Stimulated activated CD4-positive, alpha-beta T cell treated with anti-CD3 and anti-CD28 coated beads, Interleukin-4, amount 100 ng/mL, for 1 hour (primary cell): ENCODE results near the gene PHC2.
"Not testable (repeated sequence)": the region's sequence is repeated elsewhere in the genome, so short reads cannot be mapped to it uniquely, and the experiment has no call there.

Source experiments
- DNase-seq: peaks from one replicate; pipeline ENCODE4 v3.0.0-alpha.2; 2020

PHC2 gene

DNA sequence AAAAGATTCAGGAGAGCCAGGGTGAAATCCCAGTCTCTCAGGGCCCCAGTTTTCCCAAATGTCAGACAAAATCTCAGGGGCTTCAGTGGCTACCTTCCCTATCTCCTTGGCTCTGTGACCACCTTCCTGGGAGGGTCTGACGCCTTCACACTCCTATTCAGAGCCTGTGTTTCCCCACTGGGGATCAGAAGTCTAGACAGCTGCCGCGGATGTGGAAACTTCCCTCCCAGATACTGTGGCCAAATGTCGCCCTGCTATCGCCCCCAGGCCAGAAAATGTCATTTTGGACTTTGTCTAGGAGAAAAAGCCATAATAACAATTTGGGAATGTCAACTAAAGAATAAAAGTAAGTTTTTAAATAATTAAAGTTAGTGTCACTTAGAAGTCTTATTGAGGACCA, 125.9 kb downstream of the PHC2 start:
- DNase-seq = no peak

DNA sequence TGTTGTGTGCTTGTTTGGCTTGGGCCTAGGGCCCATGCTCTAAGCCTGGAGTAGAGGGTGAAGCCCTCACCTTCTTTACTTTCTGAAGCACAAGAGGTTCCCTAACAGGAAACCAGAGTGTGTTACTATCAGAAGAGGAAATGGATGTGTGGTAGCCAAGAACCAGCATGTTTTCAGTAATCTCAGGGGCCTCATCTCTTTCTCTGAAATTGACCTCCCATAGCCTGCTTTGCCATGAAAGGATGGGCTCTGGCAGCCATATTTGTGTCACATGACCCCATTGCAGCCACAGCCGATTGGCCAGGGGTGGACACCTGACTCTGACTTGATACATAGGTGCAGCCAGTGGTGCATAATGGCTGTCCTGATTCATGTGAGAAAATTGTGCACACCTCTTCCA, 128.6 kb downstream of the PHC2 start:
- no peak for DNase-seq

DNA sequence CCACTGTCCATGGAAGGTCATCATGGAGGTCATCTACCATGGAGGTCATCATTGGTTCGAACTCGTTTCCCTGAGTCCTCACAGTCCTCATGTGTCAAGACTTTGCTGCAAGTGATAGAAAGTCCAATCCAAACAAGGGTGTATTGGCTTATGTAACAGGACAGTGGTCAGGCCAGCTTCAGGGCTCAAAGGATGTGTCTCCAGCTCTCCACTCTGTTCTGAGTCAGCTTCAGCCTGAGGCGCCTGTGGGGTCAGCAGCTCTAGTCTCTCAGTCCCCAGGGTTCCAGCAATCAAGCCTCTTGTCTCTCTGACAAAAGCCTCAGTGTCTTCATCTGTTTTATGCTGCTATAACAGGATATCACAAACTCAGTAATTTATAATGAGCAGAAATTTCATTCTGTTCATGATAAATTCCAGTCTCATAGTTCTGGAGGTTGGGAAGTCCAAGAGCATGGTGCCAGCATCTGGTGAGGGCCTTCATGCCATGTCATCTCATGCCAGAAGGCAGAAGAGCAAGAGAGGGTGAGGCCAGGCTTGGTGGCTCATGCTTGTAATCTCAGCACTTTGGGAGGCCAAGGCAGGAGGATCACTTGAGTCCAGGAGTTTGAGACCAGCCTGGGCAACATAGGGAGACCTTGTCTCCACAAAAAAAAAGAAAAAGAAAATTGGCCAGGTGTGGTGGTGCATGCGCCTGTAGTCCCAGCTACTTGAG, 129.5 kb downstream of the PHC2 start:
- DNase-seq = no peak

DNA sequence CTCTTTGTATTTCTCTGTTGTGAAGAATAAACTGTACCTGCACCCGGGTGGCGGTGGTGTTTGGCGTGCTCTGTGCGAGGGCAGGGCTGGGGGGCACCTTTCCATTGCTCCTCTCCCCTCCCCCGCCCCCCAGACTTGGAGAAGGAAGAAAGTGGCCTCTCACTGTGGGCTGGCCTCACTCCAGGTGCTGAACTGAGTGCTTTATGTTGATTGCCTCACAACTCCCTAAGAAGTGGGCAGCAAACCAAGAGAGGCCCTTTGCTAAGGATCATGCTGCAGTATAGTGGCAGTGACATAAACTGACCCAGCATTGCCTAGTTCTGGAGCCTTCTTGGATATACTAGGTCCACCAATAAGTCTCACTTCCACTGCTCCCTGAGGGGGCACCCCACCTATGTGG, 130.2 kb downstream of the PHC2 start:
- no peak for DNase-seq

DNA sequence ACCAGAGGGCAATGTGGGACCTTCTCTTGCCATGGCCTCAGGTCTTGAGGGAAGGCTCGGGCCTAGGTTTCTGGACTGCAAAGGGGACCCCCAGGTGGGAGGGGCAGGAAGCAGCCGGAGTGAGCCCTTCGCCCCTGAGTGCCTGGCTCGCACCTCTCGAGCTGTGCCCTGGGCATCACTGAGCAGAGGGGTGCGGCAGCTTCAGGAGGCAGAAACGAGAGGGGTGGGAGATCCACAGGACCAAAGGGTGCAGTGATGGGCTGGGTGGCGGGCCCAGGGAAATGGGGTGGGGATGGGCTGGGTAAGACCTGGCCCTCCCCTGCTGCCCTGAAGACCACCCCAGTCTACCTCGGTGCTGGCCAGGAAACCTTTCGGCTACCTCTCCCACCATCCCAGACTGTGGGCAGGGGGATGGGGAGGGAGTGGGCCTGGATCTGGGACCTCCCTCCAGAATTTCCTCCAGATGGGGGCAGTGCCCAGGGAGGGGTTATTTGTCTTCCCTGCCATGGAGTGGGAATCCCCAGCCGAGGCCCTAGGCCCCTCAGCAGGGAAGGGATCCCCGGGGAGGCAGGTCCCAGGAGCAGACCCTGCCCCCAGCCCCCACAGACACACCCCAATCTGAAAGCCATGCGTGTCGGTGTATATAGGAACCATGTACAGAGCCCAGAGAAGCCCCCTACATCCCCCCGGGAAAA, 131.3 kb downstream of the PHC2 start:
- no peak for DNase-seq

DNA sequence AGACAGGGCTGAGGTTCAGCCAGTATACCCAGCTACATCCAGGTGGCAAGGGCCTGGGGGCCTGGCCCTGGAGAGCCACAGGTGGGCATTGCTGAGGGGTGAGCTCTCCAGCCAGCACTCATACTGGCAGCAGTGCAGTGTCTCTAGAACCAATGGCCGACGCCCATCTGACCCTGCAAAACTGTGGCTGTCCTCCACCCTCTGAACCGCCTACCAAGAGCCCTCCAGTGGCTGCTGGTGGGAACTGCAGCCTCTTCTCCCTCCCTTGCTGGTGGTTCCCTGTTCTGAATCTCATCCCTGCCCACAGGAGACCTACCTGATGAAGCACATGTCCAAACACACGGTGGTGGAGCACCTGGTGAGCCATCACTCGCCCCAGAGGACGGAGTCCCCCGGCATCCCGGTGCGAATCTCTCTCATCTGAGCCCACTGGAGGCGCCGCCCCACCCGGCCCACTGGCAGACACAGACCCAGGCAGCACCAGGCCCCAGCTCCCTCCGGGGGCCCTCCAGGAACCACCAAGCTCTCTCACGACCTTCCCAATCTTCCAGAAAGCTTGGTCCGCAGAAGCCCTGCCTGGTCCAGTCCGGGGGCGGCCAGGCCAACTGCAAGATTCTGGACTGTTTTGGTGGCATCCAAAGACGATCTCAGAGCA, 132.1 kb downstream of the PHC2 start:
- DNase-seq = peak; percentile 62

DNA sequence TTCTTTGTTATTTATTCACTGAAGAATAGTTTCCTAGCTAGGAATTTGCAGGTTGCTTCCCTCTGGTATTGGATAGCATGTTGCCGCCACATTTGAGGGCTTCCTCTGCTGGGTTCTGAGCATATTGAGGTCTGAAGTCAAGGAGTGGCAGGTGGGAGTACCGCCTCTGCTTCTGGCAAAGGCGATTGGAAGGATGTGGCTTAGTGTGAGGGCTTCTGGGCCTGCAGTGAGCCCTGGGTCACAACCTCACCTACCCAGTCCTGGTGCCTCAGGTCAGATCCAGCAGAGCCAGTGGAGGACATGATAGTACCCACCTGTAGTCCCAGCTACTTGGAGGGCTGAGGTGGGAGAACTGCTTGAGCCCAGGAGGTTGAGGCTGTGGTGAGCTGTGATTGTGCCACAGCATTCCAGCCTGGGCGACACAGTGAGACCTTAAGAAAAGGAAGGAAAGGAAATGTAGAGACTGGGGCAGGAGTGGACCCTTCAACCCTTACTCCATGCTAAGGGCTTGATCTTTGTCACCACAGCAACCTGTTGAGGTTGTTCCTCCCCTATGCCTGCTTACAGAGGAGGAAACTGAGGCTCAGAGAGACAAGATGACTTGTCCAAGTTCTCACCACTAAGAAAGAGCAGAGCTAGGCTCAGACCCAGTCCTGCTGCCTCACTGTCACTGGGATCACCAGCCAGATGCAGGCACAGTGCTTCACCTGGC, 132.8 kb downstream of the PHC2 start:
- DNase-seq = no peak

DNA sequence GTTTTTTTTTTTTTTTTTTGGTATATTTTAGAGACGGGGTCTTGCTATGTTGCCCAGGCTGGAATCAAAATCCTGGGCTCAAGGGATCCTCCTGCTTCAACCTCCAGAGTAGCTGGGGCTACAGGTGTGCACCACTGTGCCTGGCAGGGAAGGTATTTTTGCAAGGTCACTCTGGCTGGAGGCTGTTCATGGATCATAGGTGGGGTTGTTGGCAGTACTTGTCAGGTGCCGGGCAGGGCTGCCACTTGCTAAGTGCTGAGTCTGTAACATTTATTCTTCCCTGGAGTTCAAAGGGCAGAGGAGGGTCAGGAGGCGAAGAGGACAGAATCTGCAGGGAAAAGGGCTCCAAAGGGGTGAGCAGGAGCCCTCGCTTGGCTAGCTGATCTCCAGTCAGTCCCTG, 134.1 kb downstream of the PHC2 start:
- no peak for DNase-seq

DNA sequence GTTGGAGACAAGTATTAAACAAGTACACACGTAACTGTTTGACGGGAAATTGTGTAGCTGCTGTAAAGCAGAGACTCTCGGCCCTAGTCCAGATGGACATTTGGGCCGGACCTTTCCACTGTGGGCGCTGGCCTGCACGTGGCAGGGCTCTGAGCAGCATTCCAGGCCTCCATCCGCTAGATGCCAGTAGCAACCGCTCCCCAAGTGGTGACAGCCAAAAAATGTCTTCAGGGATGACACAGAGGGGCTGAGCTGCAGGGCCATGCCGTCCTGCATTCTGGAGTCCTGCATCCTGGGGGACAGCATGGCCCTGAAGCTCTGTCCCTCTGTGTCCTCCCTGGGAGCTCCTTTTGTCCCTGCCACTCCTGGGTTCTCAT, 134.8 kb downstream of the PHC2 start:
- DNase-seq = no peak

DNA sequence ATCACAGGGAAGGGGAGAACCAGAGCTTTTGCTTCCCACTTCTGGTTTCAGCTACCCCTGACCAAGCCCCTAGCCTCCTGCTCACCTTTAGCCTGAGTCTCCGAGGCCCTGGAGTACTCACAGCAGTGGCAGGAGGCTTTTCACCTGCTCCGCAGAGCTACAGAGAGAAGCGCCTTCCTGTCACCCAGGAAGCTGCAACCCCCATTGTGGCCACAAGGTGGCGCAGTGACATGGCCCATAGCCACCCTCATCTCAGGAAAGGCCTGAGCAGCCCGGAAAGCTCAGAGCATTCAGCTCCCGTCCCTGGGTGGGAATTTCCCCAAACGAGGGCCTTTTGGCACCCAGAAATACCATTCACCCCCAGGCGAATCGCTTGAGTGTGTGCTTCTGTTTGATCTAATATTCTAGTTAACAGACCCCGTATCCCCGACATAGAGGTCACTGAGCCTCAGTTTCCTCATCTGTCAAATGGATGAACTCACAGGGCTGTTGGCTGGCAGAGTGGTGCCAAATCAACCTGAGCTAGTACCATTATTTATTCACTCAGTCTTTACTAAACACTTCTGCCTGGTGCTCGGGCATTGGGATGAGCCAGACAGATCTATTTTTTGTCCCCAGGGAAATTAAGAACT, 135.3 kb downstream of the PHC2 start:
- DNase-seq = peak; percentile 87

DNA sequence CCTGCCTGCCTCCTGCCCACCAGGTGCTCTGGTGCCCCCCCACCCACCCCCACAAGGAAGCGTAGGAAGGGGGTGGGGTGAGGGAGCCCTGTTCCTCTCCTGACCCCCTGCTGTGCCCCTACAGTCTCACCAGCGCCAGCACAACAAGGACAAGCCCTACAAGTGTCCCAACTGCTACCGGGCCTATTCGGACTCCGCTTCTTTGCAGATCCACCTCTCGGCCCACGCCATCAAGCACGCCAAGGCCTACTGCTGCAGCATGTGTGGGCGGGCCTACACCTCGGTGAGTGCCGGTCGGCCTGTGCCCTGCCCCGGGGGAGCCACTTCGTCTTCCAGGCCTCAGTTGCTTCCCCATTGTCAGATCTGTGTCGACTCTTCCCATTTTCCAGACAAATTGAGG, 135.9 kb downstream of the PHC2 start:
- DNase-seq = no peak

DNA sequence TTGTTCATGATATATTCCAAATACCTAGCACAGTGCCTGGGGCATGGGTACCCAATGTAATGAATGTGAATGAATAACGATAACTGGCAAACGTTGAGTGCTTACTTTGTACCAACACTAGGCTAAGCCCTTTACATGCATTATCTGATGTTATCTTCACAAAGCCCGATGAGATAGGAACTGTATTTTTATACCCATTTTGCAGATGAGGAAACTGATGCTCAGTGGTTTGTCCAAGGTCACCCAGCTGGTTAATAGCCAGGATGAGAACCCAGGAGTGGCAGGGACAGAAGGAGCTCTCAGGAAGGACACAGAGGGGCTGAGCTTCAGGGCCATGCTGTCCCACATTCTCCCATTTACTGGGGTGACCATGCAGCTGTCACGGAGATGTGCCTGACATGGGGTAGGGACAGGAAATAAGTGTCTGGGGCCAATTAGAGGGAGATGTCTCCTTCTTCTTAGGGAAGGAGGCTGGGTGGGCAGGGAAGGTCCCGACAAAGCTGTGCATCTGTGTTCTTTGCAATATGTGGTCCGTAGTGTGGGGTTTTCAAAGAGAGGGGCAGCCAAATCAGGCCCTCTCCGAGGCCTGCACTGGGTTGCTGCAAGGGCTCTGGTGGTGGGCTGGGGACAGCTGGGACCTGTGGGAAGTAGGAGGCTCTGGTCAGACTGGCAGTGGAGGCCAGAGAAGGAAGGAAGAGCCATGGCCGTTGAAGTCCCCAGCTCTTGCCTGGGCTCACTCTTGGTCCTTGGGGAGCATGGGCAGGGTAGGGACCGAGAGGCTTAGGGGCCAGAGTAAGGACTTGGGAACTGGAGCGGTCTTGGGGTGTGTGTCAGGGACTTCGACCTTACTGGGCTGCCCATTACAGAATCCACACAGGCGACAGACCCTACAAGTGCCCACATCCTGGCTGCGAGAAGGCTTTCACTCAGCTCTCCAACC, 136.6 kb downstream of the PHC2 start:
- no peak for DNase-seq

DNA sequence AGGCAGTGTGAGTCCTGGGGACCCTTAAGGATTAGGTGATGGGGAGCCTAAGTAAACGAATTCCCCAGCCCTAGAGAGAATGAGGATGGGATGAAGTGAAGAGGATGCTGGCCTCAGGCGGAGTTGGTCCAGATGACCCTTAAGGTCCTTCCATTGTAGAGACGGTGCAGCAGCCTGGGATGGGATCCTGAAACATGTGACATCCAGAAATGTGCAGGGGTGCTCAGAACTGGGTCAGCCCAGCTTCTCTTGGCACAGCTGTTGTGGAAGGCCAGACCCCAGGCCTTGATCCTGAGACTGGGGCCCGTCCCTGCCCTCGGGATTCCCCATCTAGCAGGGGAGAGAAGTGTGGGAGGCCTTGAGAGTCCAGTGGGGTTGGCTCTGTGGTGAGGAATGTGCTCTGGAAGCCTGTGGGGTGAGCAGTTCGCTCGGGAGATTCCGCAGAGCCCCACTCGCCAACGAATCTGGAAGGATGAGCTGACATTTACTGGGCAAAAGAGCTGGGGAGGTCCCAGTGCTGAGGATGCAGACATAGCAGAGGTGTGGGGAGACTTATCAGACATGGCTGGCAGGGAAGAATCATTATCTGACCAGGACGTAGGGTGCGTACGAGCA, 138.1 kb downstream of the PHC2 start:
- no peak for DNase-seq

DNA sequence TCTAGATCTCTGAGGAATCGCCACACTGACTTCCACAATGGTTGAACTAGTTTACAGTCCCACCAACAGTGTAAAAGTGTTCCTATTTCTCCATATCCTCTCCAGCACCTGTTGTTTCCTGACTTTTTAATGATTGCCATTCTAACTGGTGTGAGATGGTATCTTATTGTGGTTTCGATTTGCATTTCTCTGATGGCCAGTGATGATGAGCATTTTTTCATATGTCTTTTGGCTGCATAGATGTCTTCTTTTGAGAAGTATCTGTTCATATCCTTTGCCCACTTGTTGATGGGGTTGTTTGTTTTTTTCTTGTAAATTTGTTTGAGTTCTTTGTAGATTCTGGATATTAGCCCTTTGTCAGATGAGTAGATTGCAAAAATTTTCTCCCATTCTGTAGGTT, 140.3 kb downstream of the PHC2 start:
- not testable (repeated sequence) for DNase-seq

DNA sequence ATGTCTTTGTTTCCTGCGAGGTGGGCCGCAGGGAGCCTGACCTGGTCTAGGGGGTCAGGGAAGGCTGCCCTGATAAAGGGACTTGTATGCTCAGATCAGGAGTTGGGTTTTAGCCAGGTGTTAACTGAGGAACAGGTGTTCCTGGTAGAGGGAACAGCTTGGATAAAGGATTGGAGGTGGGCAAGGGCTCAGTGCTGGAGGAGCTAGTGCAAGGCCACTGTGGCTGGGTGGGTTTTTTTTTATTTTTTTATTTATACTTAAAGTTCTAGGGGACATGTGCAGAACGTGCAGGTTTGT, 141.1 kb downstream of the PHC2 start:
- no peak for DNase-seq

DNA sequence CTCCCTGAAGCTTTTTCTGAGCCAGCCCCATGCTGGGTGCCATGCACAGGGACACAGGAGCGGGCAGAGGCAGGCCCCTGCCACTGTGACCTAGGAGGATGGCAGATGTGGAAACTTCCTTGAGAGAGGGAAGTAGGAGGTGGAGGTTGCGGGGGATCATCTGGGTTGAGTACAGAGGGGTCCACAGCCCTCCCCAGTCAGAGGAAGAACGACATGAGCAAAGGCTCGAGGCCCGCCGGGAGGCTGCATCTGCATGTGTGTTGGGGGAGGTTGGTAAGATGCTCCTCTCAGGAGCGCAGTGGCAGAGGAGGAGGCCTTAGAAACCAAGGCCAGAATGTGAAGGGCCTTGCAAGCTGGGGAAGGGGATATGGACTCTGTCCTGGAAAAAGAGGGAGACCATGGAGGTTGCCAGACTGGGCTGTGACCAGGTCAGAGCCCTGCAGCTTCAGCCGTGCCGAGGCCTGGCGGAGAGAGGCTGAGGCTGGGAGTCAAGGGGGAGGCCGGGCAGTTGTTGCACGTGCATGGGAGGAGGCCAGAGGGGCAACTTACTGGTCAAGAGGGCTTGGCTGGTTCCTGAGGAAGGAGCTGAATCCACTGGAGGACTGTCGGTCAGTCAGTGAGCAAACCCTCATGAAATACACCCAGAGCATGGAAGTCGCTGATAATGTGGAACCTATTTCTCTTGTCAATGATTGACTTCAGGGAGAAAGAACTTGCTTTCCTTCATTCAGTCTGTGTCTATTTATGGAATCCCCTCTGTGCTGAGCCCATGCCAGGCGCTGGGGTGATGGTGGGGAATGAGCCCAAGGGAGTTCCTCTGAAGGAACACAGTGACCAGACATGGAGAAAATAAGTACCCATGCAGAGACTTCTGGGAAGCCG, 141.7 kb downstream of the PHC2 start:
- no peak for DNase-seq

DNA sequence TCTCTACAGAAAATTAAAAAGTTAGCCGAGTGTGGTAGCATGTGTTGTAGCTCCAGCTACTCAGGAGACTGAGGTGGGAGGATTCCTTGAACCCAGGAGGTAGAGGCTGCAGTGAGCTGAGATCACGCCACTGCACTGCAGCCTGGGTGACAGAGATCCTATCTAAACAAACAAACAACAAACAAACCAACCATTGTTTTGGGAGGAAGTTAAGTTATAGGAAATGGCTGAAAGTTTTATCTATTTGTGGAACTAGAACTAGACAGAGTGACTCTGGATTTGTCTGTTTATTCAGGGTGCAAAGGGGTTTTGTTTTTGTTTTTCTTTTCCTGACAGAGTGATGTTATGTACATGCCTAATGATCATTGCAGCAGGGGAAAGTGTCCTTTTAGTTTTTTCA, 143.6 kb downstream of the PHC2 start:
- DNase-seq = no peak

DNA sequence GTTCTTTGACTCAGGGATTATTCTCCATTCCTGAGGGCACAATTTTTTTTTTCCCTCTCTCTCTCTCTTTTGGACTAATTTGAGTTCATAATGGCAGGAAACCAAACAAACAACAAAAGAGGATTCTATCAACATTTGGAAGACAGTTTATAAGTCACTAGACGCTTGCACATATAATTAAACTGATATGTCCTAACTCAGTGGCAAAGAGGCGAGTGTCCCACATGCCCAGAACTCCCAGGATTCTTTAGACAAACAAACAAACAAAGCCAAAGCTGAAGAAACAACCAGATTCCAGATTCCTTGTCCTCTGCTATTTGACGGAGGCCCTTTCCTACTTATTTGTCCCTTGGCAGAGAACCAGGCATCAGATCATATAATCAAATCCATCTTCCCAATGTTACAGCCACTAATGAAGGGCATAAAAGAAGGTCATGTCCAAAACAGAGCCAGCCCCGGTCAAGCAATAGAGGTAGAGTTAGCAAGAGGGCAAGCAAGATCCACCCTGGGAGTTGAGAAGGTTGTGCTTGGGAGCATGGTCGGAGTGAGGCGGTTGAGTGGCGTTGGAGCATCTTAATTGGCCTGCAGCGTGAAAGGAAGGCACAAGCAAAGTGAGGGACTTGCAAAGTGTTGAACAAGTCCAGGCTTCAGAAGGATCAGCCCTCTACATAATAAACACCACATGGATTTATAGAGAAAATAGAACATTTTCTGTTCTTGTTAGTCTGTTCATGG, 144.3 kb downstream of the PHC2 start:
- no peak for DNase-seq

DNA sequence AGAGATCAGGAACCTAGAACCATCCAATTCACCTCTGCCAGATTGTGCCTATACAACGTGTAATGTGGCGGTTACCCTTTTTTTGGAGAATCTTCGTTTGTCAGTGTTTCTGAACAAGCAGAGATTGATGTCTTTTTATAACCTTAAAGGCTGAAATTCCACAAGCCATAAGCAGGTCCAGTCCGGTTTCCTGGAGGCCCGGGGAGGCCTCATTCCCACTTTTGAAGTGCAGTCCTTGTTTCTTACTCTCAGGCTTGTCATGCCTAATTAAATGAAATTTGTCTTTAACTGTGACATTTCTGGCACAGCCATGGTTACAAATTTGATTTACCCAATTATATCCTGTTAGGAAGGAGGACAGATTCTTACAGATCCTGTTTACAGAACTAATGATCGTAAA, 146.8 kb downstream of the PHC2 start:
- DNase-seq = no peak

DNA sequence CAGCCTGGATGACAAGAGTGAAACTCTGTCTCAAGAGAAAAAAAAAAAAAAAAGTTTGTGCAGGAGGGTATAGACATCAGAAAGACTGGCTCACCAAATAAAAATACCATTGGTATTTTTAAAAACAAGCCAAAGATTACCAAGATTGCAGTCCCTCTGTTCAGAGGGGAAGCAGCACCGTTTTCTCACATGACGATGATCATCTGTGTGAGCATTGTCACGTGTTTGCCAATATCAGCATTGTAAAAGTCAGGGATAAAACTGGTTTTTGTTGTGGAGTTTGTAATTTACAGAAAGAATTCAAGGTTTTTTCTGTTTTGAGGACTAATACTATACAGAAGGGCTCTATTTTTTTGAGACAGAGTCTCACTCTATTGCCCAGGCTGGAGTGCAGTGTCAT, 148.1 kb downstream of the PHC2 start:
- no peak for DNase-seq
